GM12891 (cell line): Measurements from ENCODE around the gene MBNL3.

Experiments used
- POLR2A ChIP-seq: IDR thresholded peaks from 2 replicates; pipeline ENCODE4 v1.6.1; 2011; ENCODE audit warnings: low read depth, low read length, control low read depth
- POLR2AphosphoS5 ChIP-seq: IDR thresholded peaks from 2 replicates; pipeline ENCODE4 v1.6.1; 2011; ENCODE audit warnings: low read depth, low read length, control low read depth
- SPI1 ChIP-seq: IDR thresholded peaks from 2 replicates; pipeline ENCODE4 v1.6.1; 2011; ENCODE audit warnings: low read depth, low read length, control low read depth
- TAF1 ChIP-seq: IDR thresholded peaks from 2 replicates; pipeline ENCODE4 v1.6.1; 2011; ENCODE audit warnings: low read depth, low read length, control low read depth

DNA sequence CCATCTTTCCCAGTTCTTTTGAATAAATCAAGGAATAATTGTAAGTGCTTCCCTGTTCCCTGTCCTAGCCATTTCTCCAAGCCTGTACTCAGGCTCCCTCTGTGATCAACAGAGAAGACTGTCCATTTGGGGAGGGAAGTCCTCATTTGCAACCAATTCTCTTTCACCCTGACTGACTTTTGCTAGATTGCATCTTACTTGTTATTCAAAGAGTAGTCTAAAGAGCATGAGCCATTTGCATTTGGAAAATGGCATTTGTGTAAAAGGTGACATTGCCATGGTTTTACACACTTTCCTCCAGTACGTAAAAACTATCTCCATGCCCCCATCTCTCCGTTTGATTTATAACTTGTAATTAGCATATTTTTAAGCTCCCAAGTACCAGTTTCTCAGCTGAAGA lies 110.6 kb downstream of the MBNL3 start:
- no peak for TF ChIP-seq POLR2A
- no peak for TF ChIP-seq SPI1
- no peak for TF ChIP-seq TAF1
- no peak for TF ChIP-seq POLR2AphosphoS5
